Ascending aorta (tissue), 2 donors: ENCODE data around the gene SLC25A39. TPM values are rescaled to one million over a fixed set of nuclear protein-coding genes. Genes with fewer than 3 reads are reported as not detected.

Experiments used
- DNase-seq, 2 donors: peaks; one replicate each; pipeline ENCODE4 v3.0.0-alpha.2; 2019; ENCODE audit warnings: low spot score in 2 of 2
- H3K27ac ChIP-seq, 2 donors: fragments of 200-600 bp; sonication (generic); one replicate each; pipeline ENCODE4 v1.5.1; 2016 to 2017; ENCODE audit warnings: mild to moderate bottlenecking in 1 of 2
- H3K27me3 ChIP-seq: fragments of 200-600 bp; sonication (generic); one replicate; pipeline ENCODE4 v1.5.1; 2017
- H3K36me3 ChIP-seq, 2 donors: fragments of 200-600 bp; sonication (generic); one replicate each; pipeline ENCODE4 v1.5.1; 2016
- H3K4me1 ChIP-seq, 2 donors: fragments of 200-600 bp; sonication (generic); one replicate each; pipeline ENCODE4 v1.5.1; 2016 to 2017; ENCODE audit warnings: mild to moderate bottlenecking in 1 of 2
- H3K4me3 ChIP-seq, 2 donors: fragments of 200-600 bp; sonication (generic); one replicate each; pipeline ENCODE4 v1.5.1; 2016 to 2017; ENCODE audit warnings: mild to moderate bottlenecking in 1 of 2
- H3K9me3 ChIP-seq, 2 donors: fragments of 200-600 bp; sonication (generic); one replicate each; pipeline ENCODE4 v1.5.1; 2016
- intact Hi-C: fragments of 100-400 bp; cut with DNase I; formaldehyde crosslinking; loops from one replicate; pipeline ENCODE4 v1.15.1; 2023
- total RNA-seq: library from RNA; depleted of rRNA; stranded (reverse); fragments of >200 nt; gene quantifications from one replicate; pipeline ENCODE4 v1.1.0, GENCODE V29; 2016
- TF ChIP-seq, protein P1 (sequence below), 3 experiments: fragments of 200-600 bp in 2 of 3; fragments of 450-650 bp in 1 of 3; sonication (generic) in 2 of 3; IDR thresholded peaks; one replicate each; pipeline ENCODE4 v1.5.1; 2016 to 2019; ENCODE audit warnings: antibody characterized with exemption in 3 of 3, mild to moderate bottlenecking in 1 of 3, moderate library complexity in 1 of 3

Gene SLC25A39
- total RNA-seq, 1 donor from 2014 or later = 182 TPM

DNA sequence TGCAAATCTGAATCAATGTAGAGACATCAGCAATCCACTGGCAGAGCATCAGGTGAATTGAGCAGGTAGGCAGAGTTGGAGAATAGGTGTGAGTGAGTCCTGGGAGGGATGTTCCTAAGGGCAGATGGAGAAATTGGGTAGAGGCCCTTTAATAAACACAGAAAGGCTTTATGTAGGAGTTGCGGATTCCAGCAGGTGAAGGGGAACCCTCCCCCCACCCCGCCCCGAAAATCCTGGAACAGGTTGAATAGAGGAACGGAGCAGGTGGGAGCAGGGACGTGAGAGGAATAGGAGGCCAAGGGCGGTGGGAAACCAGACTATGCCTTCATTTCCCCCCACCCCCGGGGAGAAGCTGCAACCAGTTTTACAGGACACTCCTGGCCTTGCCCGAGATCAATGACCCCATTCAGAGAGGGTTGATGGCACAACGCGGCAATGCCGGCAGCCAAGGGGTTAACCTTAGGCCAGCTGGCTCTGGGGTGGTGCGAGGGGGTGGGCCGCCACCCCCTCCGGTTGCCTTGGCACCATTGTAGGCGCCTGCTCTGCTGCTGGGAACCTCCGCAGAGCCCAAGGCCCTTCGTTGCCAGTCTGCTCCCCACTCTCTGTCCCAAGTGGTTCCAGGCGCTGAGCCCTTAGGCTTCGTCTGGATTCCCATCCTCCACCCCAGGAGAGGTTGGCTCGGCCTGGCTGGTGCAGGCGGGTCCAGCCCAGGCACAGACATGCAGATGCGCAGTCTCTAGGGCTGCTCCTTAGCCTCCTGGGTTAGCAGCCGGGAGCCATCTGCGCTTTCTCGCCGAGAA, 17.0 kb downstream of the SLC25A39 start:
- Histone ChIP-seq H3K4me3 (peak overlapping the region; percentile 47 to 59), H3K4me1 (peaks cover 0 to 12% of the 10 kb centered on the region in 2 donors), H3K27ac (no peak overlapping the region), H3K36me3 (no peaks in the 10 kb centered on the region), H3K9me3 (no peaks in the 10 kb centered on the region), H3K27me3 (no peaks in the 10 kb centered on the region)
- DNase-seq = no peak
- TF ChIP-seq, protein P1, sequence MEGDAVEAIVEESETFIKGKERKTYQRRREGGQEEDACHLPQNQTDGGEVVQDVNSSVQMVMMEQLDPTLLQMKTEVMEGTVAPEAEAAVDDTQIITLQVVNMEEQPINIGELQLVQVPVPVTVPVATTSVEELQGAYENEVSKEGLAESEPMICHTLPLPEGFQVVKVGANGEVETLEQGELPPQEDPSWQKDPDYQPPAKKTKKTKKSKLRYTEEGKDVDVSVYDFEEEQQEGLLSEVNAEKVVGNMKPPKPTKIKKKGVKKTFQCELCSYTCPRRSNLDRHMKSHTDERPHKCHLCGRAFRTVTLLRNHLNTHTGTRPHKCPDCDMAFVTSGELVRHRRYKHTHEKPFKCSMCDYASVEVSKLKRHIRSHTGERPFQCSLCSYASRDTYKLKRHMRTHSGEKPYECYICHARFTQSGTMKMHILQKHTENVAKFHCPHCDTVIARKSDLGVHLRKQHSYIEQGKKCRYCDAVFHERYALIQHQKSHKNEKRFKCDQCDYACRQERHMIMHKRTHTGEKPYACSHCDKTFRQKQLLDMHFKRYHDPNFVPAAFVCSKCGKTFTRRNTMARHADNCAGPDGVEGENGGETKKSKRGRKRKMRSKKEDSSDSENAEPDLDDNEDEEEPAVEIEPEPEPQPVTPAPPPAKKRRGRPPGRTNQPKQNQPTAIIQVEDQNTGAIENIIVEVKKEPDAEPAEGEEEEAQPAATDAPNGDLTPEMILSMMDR (IDR thresholded peaks at IDR 0.05) = no peak
- intact Hi-C loops = no loop called here

DNA sequence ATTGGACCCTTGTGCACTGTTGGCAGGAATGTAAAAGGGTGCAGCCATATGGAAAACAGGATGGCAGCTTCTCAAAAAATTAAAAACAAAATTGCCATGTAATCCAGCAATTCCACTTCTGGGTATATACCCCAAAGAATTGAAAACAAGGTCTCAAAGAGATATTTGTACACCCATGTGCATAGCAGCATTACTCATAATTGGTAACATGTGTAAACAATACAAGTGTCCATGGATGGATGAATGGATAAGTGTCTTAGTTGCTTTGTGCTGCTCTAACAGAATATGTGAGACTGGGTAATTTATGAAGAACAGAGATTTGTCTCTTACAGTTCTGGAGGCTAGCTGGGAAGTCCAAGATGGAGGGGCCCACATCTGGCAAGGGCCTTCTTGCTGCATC, 20.0 kb downstream of the SLC25A39 start:
- Histone ChIP-seq H3K27ac (no peak overlapping the region), H3K4me1 (peaks cover 0 to 12% of the 10 kb centered on the region in 2 donors), H3K9me3 (no peaks in the 10 kb centered on the region), H3K27me3 (no peaks in the 10 kb centered on the region), H3K36me3 (no peaks in the 10 kb centered on the region), H3K4me3 (no peak overlapping the region)
- TF ChIP-seq, protein P1 (IDR thresholded peaks at IDR 0.05) = no peak
- intact Hi-C loops = no loop called here
- no peak for DNase-seq

DNA sequence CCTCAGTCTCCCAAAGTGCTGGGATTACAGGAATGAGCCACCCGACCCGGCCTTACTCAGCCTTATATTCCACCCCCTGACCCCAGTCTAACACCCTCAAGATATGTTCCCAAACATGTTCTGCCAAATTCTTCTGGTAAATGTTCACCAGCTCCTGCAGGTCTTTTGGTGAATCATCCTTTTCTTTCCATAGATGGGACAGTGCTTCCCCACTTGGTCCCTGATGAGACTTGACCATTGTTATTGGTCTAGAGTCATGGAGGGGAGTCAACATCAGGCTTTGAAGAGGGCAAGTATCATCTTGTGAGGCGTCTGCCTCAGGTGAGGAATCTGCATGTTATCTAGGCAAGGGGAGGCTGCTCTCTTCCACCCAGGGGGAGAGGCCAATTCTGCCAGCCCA, 26.6 kb downstream of the SLC25A39 start:
- H3K27ac ChIP-seq = no peak overlapping the region
- no peaks in the 10 kb centered on the region for H3K27me3 ChIP-seq
- no peaks in the 10 kb centered on the region for H3K4me1 ChIP-seq
- H3K36me3 ChIP-seq = no peaks in the 10 kb centered on the region
- TF ChIP-seq, protein P1 (IDR thresholded peaks at IDR 0.05) = no peak
- no peak for DNase-seq
- intact Hi-C loops = no loop called here
- no peak overlapping the region for H3K4me3 ChIP-seq
- no peaks in the 10 kb centered on the region for H3K9me3 ChIP-seq

DNA sequence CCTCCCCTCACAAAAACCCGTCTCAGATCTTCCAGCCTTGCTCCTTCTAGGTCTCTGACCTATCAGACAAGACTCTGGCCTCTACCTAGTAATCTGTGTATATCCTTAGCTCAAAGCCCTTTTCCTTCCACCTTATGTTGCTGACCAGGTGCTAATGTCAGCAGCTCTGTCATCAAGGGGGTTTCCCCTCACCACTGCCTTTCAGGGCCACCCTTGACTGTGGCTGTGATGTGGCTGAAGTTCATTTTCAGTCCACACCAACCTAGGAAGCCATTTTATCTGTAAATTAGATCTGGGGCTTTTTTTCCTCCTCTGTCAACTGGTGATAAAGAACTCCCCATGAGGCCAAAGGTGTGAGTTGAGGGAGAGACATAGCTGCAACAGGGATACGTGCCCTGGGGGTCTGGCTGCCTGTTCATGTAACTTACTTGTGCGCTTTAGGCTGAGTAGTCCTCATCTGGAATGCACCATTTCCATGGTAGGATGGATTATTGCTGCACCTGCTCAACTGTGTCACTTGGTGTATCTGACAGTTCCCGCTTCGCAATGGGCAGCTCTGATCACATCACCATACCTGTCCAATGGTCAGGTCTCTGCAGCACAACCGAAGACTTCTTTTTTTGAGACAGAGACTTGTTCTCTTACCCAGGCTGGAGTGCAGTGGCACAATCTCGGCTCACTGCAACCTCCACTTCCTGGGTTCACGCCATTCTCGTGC, 31.0 kb downstream of the SLC25A39 start:
- intact Hi-C loops = no loop called here
- H3K27me3 ChIP-seq = no peaks in the 10 kb centered on the region
- H3K27ac ChIP-seq = no peak overlapping the region
- no peak overlapping the region for H3K4me3 ChIP-seq
- H3K4me1 ChIP-seq = no peaks in the 10 kb centered on the region
- DNase-seq = no peak
- TF ChIP-seq, protein P1 (IDR thresholded peaks at IDR 0.05) = no peak
- H3K36me3 ChIP-seq = no peaks in the 10 kb centered on the region
- H3K9me3 ChIP-seq = no peaks in the 10 kb centered on the region

DNA sequence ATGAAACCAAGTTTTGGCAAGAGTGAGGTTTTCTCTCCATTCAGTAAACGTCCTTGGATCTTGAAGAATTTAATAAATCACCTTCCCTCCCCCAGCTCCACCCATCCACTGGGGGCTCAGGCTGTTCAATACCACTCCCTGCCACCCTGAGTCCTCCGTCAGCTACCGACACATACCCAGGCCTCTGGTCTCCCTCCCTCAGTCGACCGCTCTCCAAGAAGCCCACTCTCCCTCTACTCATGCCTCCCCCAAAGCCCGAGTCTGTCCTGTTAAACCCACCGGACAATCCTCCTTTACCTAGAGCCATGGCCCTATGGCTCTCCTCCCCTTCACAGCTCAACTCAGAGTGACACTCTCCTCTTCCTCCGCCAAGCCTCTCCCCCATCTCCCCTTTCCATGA, 37.0 kb downstream of the SLC25A39 start:
- no peaks in the 10 kb centered on the region for H3K27me3 ChIP-seq
- intact Hi-C loops = no loop called here
- DNase-seq = no peak
- no peak overlapping the region for H3K27ac ChIP-seq
- H3K9me3 ChIP-seq = no peaks in the 10 kb centered on the region
- TF ChIP-seq, protein P1 (IDR thresholded peaks at IDR 0.05) = no peak
- H3K4me1 ChIP-seq = no peaks in the 10 kb centered on the region
- no peaks in the 10 kb centered on the region for H3K36me3 ChIP-seq
- no peak overlapping the region for H3K4me3 ChIP-seq
